Epithelial cell of prostate (primary cell): Measurements from ENCODE around the gene ZCCHC3.
"Not testable (repeated sequence)": the region's sequence is repeated elsewhere in the genome, so short reads cannot be mapped to it uniquely, and the experiment has no call there.

Experiments used
- DNase-seq: peaks from one replicate; pipeline ENCODE4 v3.0.0-alpha.2; 2011; ENCODE audit warnings: low read depth, low spot score
- H3K27ac ChIP-seq: fragments of 450-650 bp; 2 replicates; pipeline ENCODE4 v1.5.1; 2017; ENCODE audit warnings: mild to moderate bottlenecking

The ZCCHC3 gene

GRCh38 chr20:297098-297924 lies at the start of gene ZCCHC3:
TSS of gene ZCCHC3 (plus strand) at chr20:297570. CDS start at chr20:297587, 17 bp downstream.
- no peak for DNase-seq
- peak within 1 kb of the TSS; percentile 96 for H3K27ac ChIP-seq

- no peak for DNase-seq
- no peak overlapping the region for H3K27ac ChIP-seq
Observed at GRCh38 chr20:251354-251753, 46.0 kb upstream of the ZCCHC3 start.

GRCh38 chr20:252801-253200 lies 44.6 kb upstream of the ZCCHC3 start:
- no peak for DNase-seq
- H3K27ac ChIP-seq, result no peak overlapping the region

- H3K27ac ChIP-seq, DNase-seq: not testable (repeated sequence)
Observed at GRCh38 chr20:253447-253846, 43.9 kb upstream of the ZCCHC3 start.

- DNase-seq, result no peak
- H3K27ac ChIP-seq, result no peak within 1 kb of the TSS
Observed at GRCh38 chr20:257419-257818, 40.0 kb upstream of the ZCCHC3 start, which contains the start of gene DEFB132. TSS of gene DEFB132 (plus strand) at chr20:257724. CDS start at chr20:257779, 55 bp downstream.

GRCh38 chr20:258269-258858 lies 39.0 kb upstream of the ZCCHC3 start:
- no peak overlapping the region for H3K27ac ChIP-seq
- no peak for DNase-seq

- no peak overlapping the region for H3K27ac ChIP-seq
- no peak for DNase-seq
Observed at GRCh38 chr20:258963-259362, 38.4 kb upstream of the ZCCHC3 start.

- H3K27ac ChIP-seq, result no peak overlapping the region
- DNase-seq, result no peak
Observed at GRCh38 chr20:259981-260380, 37.4 kb upstream of the ZCCHC3 start.

GRCh38 chr20:263701-264100 lies 33.7 kb upstream of the ZCCHC3 start:
- DNase-seq, result no peak
- H3K27ac ChIP-seq, result no peak overlapping the region

- H3K27ac ChIP-seq, result no peak overlapping the region
- DNase-seq, result no peak
Observed at GRCh38 chr20:266596-267562, 30.5 kb upstream of the ZCCHC3 start.

- DNase-seq, result no peak
- H3K27ac ChIP-seq, result no peak overlapping the region
Observed at GRCh38 chr20:270517-270916, 26.9 kb upstream of the ZCCHC3 start.

- DNase-seq, result no peak
- no peak overlapping the region for H3K27ac ChIP-seq
Observed at GRCh38 chr20:271069-271468, 26.3 kb upstream of the ZCCHC3 start.

GRCh38 chr20:271528-271927 lies 25.8 kb upstream of the ZCCHC3 start:
- DNase-seq, result no peak
- no peak overlapping the region for H3K27ac ChIP-seq

GRCh38 chr20:272718-273117 lies 24.7 kb upstream of the ZCCHC3 start:
- no peak overlapping the region for H3K27ac ChIP-seq
- DNase-seq, result no peak

GRCh38 chr20:273884-274283 lies 23.5 kb upstream of the ZCCHC3 start:
- DNase-seq, result no peak
- no peak overlapping the region for H3K27ac ChIP-seq

- H3K27ac ChIP-seq, result no peak overlapping the region
- DNase-seq, result no peak
Observed at GRCh38 chr20:275791-276190, 21.6 kb upstream of the ZCCHC3 start.

- DNase-seq, result no peak
- H3K27ac ChIP-seq, result no peak overlapping the region
Observed at GRCh38 chr20:276620-277495, 20.5 kb upstream of the ZCCHC3 start.

- no peak for DNase-seq
Observed at GRCh38 chr20:277496-277781, 19.9 kb upstream of the ZCCHC3 start.

GRCh38 chr20:278181-278580 lies 19.2 kb upstream of the ZCCHC3 start:
- no peak overlapping the region for H3K27ac ChIP-seq
- no peak for DNase-seq

More at GRCh38 chr20:277496-277781, 19.9 kb upstream of the ZCCHC3 start:
- H3K27ac ChIP-seq, result no peak overlapping the region
